ENCODE data around the gene SYCE3.
"Not testable (repeated sequence)": the region's sequence is repeated elsewhere in the genome, so short reads cannot be mapped to it uniquely, and the experiment has no call there.

The SYCE3 gene

GRCh38 chr22:50537765-50538164 is 25.0 kb downstream of the SYCE3 start:
- no peaks in the 10 kb centered on the region for H3K9me3 Mint-ChIP-seq
- H3K4me1 Mint-ChIP-seq = peaks cover 74% of the 10 kb centered on the region
- H3K4me3 Mint-ChIP-seq = no peak overlapping the region
- no peaks in the 10 kb centered on the region for H3K36me3 Mint-ChIP-seq
- ATAC-seq = no peak
- no peaks in the 10 kb centered on the region for H3K27me3 Mint-ChIP-seq
- H3K27ac Mint-ChIP-seq = peak overlapping the region; percentile 88

- Mint-ChIP-seq H3K4me3 (no peak overlapping the region), H3K27me3 (no peaks in the 10 kb centered on the region), H3K27ac (no peak overlapping the region), H3K9me3 (no peaks in the 10 kb centered on the region), H3K36me3 (no peaks in the 10 kb centered on the region), H3K4me1 (peaks cover 69% of the 10 kb centered on the region)
- no peak for ATAC-seq
These were observed 26.5 kb downstream of the SYCE3 start for GRCh38 chr22:50536226-50536625.

GRCh38 chr22:50535113-50535512 is 27.6 kb downstream of the SYCE3 start:
- no peaks in the 10 kb centered on the region for H3K27me3 Mint-ChIP-seq
- no peak for ATAC-seq
- peaks cover 58% of the 10 kb centered on the region for H3K4me1 Mint-ChIP-seq
- H3K27ac Mint-ChIP-seq = peak overlapping the region; percentile 100
- H3K9me3 Mint-ChIP-seq = no peaks in the 10 kb centered on the region
- peak overlapping the region; percentile 73 for H3K4me3 Mint-ChIP-seq
- no peaks in the 10 kb centered on the region for H3K36me3 Mint-ChIP-seq

- Mint-ChIP-seq H3K4me1 (peaks cover 48% of the 10 kb centered on the region), H3K4me3 (peak overlapping the region; percentile 97), H3K27ac (peak overlapping the region; percentile 100)
- not testable (repeated sequence) for H3K27me3 Mint-ChIP-seq, ATAC-seq, H3K36me3 Mint-ChIP-seq, H3K9me3 Mint-ChIP-seq
These were observed 28.6 kb downstream of the SYCE3 start for GRCh38 chr22:50533856-50534711.

- no peaks in the 10 kb centered on the region for H3K27me3 Mint-ChIP-seq
- H3K4me3 Mint-ChIP-seq = peak overlapping the region; percentile 97
- no peak for ATAC-seq
- H3K36me3 Mint-ChIP-seq = peaks cover 8% of the 10 kb centered on the region
- H3K27ac Mint-ChIP-seq = peak overlapping the region; percentile 100
- H3K4me1 Mint-ChIP-seq = peaks cover 52% of the 10 kb centered on the region
- no peaks in the 10 kb centered on the region for H3K9me3 Mint-ChIP-seq
These were observed 29.6 kb downstream of the SYCE3 start for GRCh38 chr22:50532824-50533796.

GRCh38 chr22:50531962-50532674 is 30.6 kb downstream of the SYCE3 start:
- H3K4me1 Mint-ChIP-seq = peaks cover 56% of the 10 kb centered on the region
- peak overlapping the region; percentile 97 for H3K4me3 Mint-ChIP-seq
- peak overlapping the region; percentile 100 for H3K27ac Mint-ChIP-seq
- H3K36me3 Mint-ChIP-seq = peaks cover 12% of the 10 kb centered on the region
- no peaks in the 10 kb centered on the region for H3K9me3 Mint-ChIP-seq
- H3K27me3 Mint-ChIP-seq = no peaks in the 10 kb centered on the region
- ATAC-seq = no peak

- H3K9me3 Mint-ChIP-seq = no peaks in the 10 kb centered on the region
- H3K27me3 Mint-ChIP-seq = no peaks in the 10 kb centered on the region
- peaks cover 12% of the 10 kb centered on the region for H3K36me3 Mint-ChIP-seq
- H3K4me1 Mint-ChIP-seq = peaks cover 62% of the 10 kb centered on the region
- peak overlapping the region; percentile 100 for H3K27ac Mint-ChIP-seq
- H3K4me3 Mint-ChIP-seq = peak overlapping the region; percentile 97
- ATAC-seq = peak; percentile 63
These were observed 31.2 kb downstream of the SYCE3 start for GRCh38 chr22:50531546-50531961.

GRCh38 chr22:50530877-50531545 is 31.7 kb downstream of the SYCE3 start:
- peak overlapping the region; percentile 97 for H3K4me3 Mint-ChIP-seq
- peaks cover 12% of the 10 kb centered on the region for H3K36me3 Mint-ChIP-seq
- no peaks in the 10 kb centered on the region for H3K27me3 Mint-ChIP-seq
- H3K9me3 Mint-ChIP-seq = no peaks in the 10 kb centered on the region
- H3K27ac Mint-ChIP-seq = peak overlapping the region; percentile 100
- peaks cover 63% of the 10 kb centered on the region for H3K4me1 Mint-ChIP-seq
- ATAC-seq = peak; percentile 68

- peak overlapping the region; percentile 100 for H3K27ac Mint-ChIP-seq
- peaks cover 60% of the 10 kb centered on the region for H3K4me1 Mint-ChIP-seq
- peak; percentile 0 for ATAC-seq
- H3K9me3 Mint-ChIP-seq = no peaks in the 10 kb centered on the region
- H3K4me3 Mint-ChIP-seq = peak overlapping the region; percentile 97
- peaks cover 12% of the 10 kb centered on the region for H3K36me3 Mint-ChIP-seq
- no peaks in the 10 kb centered on the region for H3K27me3 Mint-ChIP-seq
These were observed 32.2 kb downstream of the SYCE3 start for GRCh38 chr22:50530580-50530876.

GRCh38 chr22:50529897-50530579 is 32.7 kb downstream of the SYCE3 start, which contains the start of gene TYMP:
TSS of gene TYMP (minus strand) at chr22:50530012. CDS start at chr22:50529709, 303 bp downstream.
- Mint-ChIP-seq H3K4me1 (peaks cover 57% of the 10 kb centered on the region), H3K27ac (peak within 1 kb of the TSS; percentile 100), H3K9me3 (no peaks in the 10 kb centered on the region), H3K4me3 (peak within 1 kb of the TSS; percentile 97), H3K36me3 (peaks cover 12% of the 10 kb centered on the region), H3K27me3 (no peaks in the 10 kb centered on the region)
- peak; percentile 60 for ATAC-seq

- H3K4me3 Mint-ChIP-seq = peak overlapping the region; percentile 97
- ATAC-seq = no peak
- H3K27me3 Mint-ChIP-seq = no peaks in the 10 kb centered on the region
- H3K27ac Mint-ChIP-seq = peak overlapping the region; percentile 100
- no peaks in the 10 kb centered on the region for H3K9me3 Mint-ChIP-seq
- H3K36me3 Mint-ChIP-seq = peaks cover 18% of the 10 kb centered on the region
- H3K4me1 Mint-ChIP-seq = peaks cover 57% of the 10 kb centered on the region
These were observed 33.3 kb downstream of the SYCE3 start for GRCh38 chr22:50529416-50529896.

- Mint-ChIP-seq H3K4me1 (peaks cover 56% of the 10 kb centered on the region), H3K4me3 (peak overlapping the region; percentile 97), H3K27ac (peak overlapping the region; percentile 100), H3K9me3 (no peaks in the 10 kb centered on the region), H3K27me3 (no peaks in the 10 kb centered on the region), H3K36me3 (peaks cover 21% of the 10 kb centered on the region)
- no peak for ATAC-seq
These were observed 33.9 kb downstream of the SYCE3 start for GRCh38 chr22:50528682-50529415.

GRCh38 chr22:50527921-50528681 is 34.6 kb downstream of the SYCE3 start:
- H3K4me3 Mint-ChIP-seq = peak overlapping the region; percentile 97
- H3K9me3 Mint-ChIP-seq = no peaks in the 10 kb centered on the region
- peaks cover 21% of the 10 kb centered on the region for H3K36me3 Mint-ChIP-seq
- H3K4me1 Mint-ChIP-seq = peaks cover 48% of the 10 kb centered on the region
- no peak for ATAC-seq
- peak overlapping the region; percentile 100 for H3K27ac Mint-ChIP-seq
- no peaks in the 10 kb centered on the region for H3K27me3 Mint-ChIP-seq

All from stimulated activated memory B cell treated with anti-CD40 and anti-IgM and Interleukin-4, amounts not matched to agents 10 μg/mL and 1 μg/mL and 100 μg/mL, for 72 hours (primary cell).